ENCODE results near the gene CCDC88A. TPM values are rescaled to one million over a fixed set of nuclear protein-coding genes. Genes with fewer than 3 reads are reported as not detected.

Gene CCDC88A
- total and polyA plus RNA-seq, 4 donors = 126 to 223 (median 205) TPM

- Histone ChIP-seq H3K4me3 (ENCODE audit: low read depth, low read length) (no peak overlapping the region), H3K4me1 (ENCODE audit: control insufficient read depth, insufficient read depth, low read length) (peaks cover 5% of the 10 kb centered on the region), H3K27me3 (ENCODE audit: control insufficient read depth, insufficient read depth, low read length) (no peaks in the 10 kb centered on the region), H3K36me3 (ENCODE audit: control insufficient read depth, insufficient read depth, low read length) (peaks cover 6% of the 10 kb centered on the region), H3K9me3 (ENCODE audit: control insufficient read depth, insufficient read depth, low read length) (no peaks in the 10 kb centered on the region), H3K27ac (ENCODE audit: low read depth, low read length) (no peak overlapping the region)
- no peak for DNase-seq (ENCODE audit: low read depth in 4 of 6, low spot score in 6 of 6)
- WGBS (ENCODE audit: insufficient coverage) = no CpG with 5 or more reads among the region's 2 CpGs
Measured at GRCh38 chr2:55415300-55415699, 4.4 kb downstream of the CCDC88A start.

DNA sequence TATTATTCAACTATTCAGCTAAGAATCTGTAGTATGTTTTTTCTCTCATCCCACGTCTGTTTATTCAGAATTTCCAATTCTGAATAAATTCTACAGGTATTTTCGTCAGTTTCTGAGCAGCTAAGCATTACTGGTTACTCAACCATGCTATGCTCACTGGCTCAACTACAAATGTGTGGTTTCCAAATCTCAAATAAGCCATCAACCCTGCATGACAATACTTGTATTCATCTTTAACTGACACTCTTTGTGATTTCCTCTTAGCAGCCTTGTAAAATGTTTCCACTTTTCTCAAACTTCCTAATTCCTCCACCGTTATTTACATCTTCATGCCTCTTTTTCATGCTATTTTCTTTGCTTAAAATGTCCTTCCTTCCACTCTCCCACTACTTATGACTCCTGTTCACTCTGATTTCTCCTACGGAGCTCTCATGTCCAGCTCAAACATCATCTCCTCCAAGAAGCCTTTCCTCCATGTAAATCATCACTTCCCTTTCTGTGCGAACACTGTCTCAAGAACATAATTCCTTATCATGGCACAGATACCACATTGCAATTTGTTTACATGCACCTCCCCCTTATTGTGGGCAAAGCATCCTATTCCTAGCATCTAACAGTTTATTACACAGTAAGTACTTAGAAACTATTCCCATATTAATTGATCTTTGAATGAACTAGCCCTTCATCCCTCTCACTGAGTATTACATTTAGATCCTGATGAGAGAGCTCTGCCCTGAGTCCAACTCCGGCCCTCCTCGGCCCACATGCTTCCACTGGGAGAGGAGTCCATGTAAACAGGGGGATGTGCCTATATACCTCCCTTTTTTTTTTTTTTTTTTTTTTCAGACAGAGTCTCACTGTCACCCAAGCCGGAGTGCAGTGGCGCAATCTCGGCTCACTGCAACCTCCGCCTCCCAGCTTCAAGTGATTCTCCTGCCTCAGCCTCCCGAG is 10.5 kb downstream of the CCDC88A start:
- Histone ChIP-seq H3K36me3 (ENCODE audit: control insufficient read depth, insufficient read depth, low read length) (peaks cover 21% of the 10 kb centered on the region), H3K4me1 (ENCODE audit: control insufficient read depth, insufficient read depth, low read length) (no peaks in the 10 kb centered on the region), H3K9me3 (ENCODE audit: control insufficient read depth, insufficient read depth, low read length) (no peaks in the 10 kb centered on the region), H3K4me3 (ENCODE audit: low read depth, low read length) (no peak overlapping the region), H3K27ac (ENCODE audit: low read depth, low read length) (no peak overlapping the region), H3K27me3 (ENCODE audit: control insufficient read depth, insufficient read depth, low read length) (no peaks in the 10 kb centered on the region)
- DNase-seq (ENCODE audit: low read depth in 4 of 6, low spot score in 6 of 6) = no peak
- WGBS (ENCODE audit: insufficient coverage) = 70% methylated on average over 9 of the region's 12 CpGs

- WGBS (ENCODE audit: insufficient coverage) = 88% methylated on average over 1 of the region's 5 CpGs
- Histone ChIP-seq H3K27ac (ENCODE audit: low read depth, low read length) (no peak overlapping the region), H3K4me3 (ENCODE audit: low read depth, low read length) (no peak overlapping the region)
Measured at GRCh38 chr2:55408098-55408882, 11.4 kb downstream of the CCDC88A start.

DNA sequence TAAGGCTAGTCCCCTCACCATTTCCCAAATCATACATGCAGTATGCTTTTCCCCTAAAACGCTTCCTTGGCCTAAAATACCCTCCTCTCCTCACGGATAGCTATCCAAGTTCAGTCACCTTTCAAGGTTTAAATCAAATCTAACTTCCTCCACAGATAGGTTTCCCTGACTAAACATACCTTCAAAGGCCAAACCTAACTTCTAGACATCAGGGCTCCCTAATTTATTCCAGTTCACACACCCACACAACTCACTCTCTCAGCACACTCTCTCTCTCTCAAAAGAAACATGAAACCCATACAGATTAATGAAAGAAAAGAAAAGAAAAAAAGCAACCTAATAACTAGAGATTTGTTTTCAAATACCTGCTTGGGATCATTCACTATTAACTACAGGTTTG is 14.5 kb downstream of the CCDC88A start:
- peaks cover 15% of the 10 kb centered on the region for H3K36me3 ChIP-seq (ENCODE audit: control insufficient read depth, insufficient read depth, low read length)
- H3K4me3 ChIP-seq (ENCODE audit: low read depth, low read length) = no peak overlapping the region
- no peaks in the 10 kb centered on the region for H3K4me1 ChIP-seq (ENCODE audit: control insufficient read depth, insufficient read depth, low read length)
- no peak for DNase-seq (ENCODE audit: low read depth in 4 of 6, low spot score in 6 of 6)
- H3K27ac ChIP-seq (ENCODE audit: low read depth, low read length) = no peak overlapping the region
- H3K9me3 ChIP-seq (ENCODE audit: control insufficient read depth, insufficient read depth, low read length) = no peaks in the 10 kb centered on the region
- no peaks in the 10 kb centered on the region for H3K27me3 ChIP-seq (ENCODE audit: control insufficient read depth, insufficient read depth, low read length)
- WGBS (ENCODE audit: insufficient coverage) = 100% methylated on average over 2 of the region's 2 CpGs

More at GRCh38 chr2:55408098-55408882, 11.4 kb downstream of the CCDC88A start:
- Histone ChIP-seq H3K9me3 (ENCODE audit: control insufficient read depth, insufficient read depth, low read length) (no peaks in the 10 kb centered on the region), H3K36me3 (ENCODE audit: control insufficient read depth, insufficient read depth, low read length) (peaks cover 18% of the 10 kb centered on the region), H3K4me1 (ENCODE audit: control insufficient read depth, insufficient read depth, low read length) (no peaks in the 10 kb centered on the region), H3K27me3 (ENCODE audit: control insufficient read depth, insufficient read depth, low read length) (no peaks in the 10 kb centered on the region)
- DNase-seq (ENCODE audit: low read depth in 4 of 6, low spot score in 6 of 6) = no peak

GRCh38 chr2:55403256-55403998 is 16.2 kb downstream of the CCDC88A start:
- Histone ChIP-seq H3K4me1 (ENCODE audit: control insufficient read depth, insufficient read depth, low read length) (no peaks in the 10 kb centered on the region), H3K27me3 (ENCODE audit: control insufficient read depth, insufficient read depth, low read length) (no peaks in the 10 kb centered on the region), H3K4me3 (ENCODE audit: low read depth, low read length) (no peak overlapping the region), H3K27ac (ENCODE audit: low read depth, low read length) (no peak overlapping the region), H3K9me3 (ENCODE audit: control insufficient read depth, insufficient read depth, low read length) (no peaks in the 10 kb centered on the region), H3K36me3 (ENCODE audit: control insufficient read depth, insufficient read depth, low read length) (peaks cover 15% of the 10 kb centered on the region)
- WGBS (ENCODE audit: insufficient coverage) = no CpG with 5 or more reads among the region's 4 CpGs
- no peak for DNase-seq (ENCODE audit: low read depth in 4 of 6, low spot score in 6 of 6)

DNA sequence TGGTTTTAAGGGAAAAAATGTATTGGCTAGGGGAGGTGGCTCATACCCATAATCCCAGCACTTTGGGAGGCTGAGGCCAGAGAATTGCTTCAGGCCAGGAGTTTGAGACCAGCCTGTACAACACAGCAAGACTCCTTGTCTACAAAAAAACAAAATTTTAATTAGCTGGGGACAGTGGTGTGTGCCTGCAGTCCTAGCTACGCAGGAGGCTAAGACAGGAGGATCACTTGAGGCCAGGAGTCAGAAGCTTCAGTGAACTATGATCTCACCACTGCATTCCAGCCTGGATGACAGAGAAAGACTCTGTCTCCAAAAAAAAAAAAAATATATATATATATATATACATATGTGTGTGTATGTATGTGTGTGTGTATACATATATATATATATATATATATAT is 18.5 kb downstream of the CCDC88A start:
- H3K4me1 ChIP-seq (ENCODE audit: control insufficient read depth, insufficient read depth, low read length) = no peaks in the 10 kb centered on the region
- H3K4me3 ChIP-seq (ENCODE audit: low read depth, low read length) = no peak overlapping the region
- H3K36me3 ChIP-seq (ENCODE audit: control insufficient read depth, insufficient read depth, low read length) = peaks cover 15% of the 10 kb centered on the region
- H3K27me3 ChIP-seq (ENCODE audit: control insufficient read depth, insufficient read depth, low read length) = no peaks in the 10 kb centered on the region
- no peak for DNase-seq (ENCODE audit: low read depth in 4 of 6, low spot score in 6 of 6)
- no peak overlapping the region for H3K27ac ChIP-seq (ENCODE audit: low read depth, low read length)
- WGBS (ENCODE audit: insufficient coverage) = 100% methylated on average over 1 of the region's 1 CpG
- no peaks in the 10 kb centered on the region for H3K9me3 ChIP-seq (ENCODE audit: control insufficient read depth, insufficient read depth, low read length)

- Histone ChIP-seq H3K36me3 (ENCODE audit: control insufficient read depth, insufficient read depth, low read length) (peaks cover 7% of the 10 kb centered on the region), H3K9me3 (ENCODE audit: control insufficient read depth, insufficient read depth, low read length) (no peaks in the 10 kb centered on the region), H3K4me3 (ENCODE audit: low read depth, low read length) (no peak overlapping the region), H3K4me1 (ENCODE audit: control insufficient read depth, insufficient read depth, low read length) (no peaks in the 10 kb centered on the region), H3K27ac (ENCODE audit: low read depth, low read length) (no peak overlapping the region), H3K27me3 (ENCODE audit: control insufficient read depth, insufficient read depth, low read length) (no peaks in the 10 kb centered on the region)
- no peak for DNase-seq (ENCODE audit: low read depth in 4 of 6, low spot score in 6 of 6)
- WGBS (ENCODE audit: insufficient coverage) = no CpG with 5 or more reads among the region's 2 CpGs
Measured at GRCh38 chr2:55400332-55400731, 19.3 kb downstream of the CCDC88A start.

GRCh38 chr2:55399815-55400214 is 19.8 kb downstream of the CCDC88A start:
- Histone ChIP-seq H3K4me1 (ENCODE audit: control insufficient read depth, insufficient read depth, low read length) (no peaks in the 10 kb centered on the region), H3K4me3 (ENCODE audit: low read depth, low read length) (no peak overlapping the region), H3K36me3 (ENCODE audit: control insufficient read depth, insufficient read depth, low read length) (peaks cover 3% of the 10 kb centered on the region), H3K27me3 (ENCODE audit: control insufficient read depth, insufficient read depth, low read length) (no peaks in the 10 kb centered on the region), H3K27ac (ENCODE audit: low read depth, low read length) (no peak overlapping the region), H3K9me3 (ENCODE audit: control insufficient read depth, insufficient read depth, low read length) (no peaks in the 10 kb centered on the region)
- DNase-seq (ENCODE audit: low read depth in 4 of 6, low spot score in 6 of 6) = no peak

DNA sequence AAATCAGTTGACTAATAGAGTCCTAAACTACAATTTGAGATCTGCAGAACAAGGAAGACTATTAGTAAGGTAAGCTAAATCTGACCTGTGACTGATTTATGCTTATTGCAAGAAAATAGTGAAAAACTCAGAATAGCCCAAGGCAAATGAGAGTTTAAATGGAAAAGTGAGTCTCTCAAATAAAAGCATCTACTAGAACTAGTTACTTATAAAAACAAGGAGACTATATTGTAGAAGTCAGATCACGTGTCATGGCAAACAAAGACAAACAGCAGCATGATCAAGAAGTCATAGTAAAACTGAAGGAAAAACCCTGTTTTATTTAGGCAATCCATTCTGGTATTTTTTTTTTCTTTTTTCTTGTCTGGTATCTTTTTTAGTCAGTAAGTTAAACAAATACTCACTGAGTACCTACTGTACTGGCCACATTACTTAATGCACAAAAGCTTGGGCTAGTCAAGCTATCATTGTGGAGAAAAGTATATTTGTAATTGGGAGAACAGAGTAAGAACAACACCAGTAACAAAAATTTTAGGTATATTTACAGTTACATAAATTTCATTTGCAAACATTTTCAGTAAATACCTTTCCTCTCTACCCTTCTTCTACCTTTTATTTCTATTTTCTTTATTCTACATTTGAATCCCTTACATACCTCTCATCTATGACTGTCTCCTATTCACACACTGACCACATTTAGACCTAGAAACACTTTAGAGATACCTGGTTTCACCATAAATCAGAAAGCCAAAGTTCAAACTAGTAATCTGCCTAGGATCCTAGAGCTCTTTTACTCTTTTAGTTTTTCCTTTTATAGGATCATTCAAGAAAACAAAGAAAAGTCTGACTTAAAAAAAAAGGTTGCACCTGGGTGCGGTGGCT is 23.7 kb downstream of the CCDC88A start:
- Histone ChIP-seq H3K4me3 (ENCODE audit: low read depth, low read length) (no peak overlapping the region), H3K9me3 (ENCODE audit: control insufficient read depth, insufficient read depth, low read length) (peaks cover 2% of the 10 kb centered on the region), H3K36me3 (ENCODE audit: control insufficient read depth, insufficient read depth, low read length) (no peaks in the 10 kb centered on the region), H3K4me1 (ENCODE audit: control insufficient read depth, insufficient read depth, low read length) (no peaks in the 10 kb centered on the region), H3K27me3 (ENCODE audit: control insufficient read depth, insufficient read depth, low read length) (no peaks in the 10 kb centered on the region), H3K27ac (ENCODE audit: low read depth, low read length) (no peak overlapping the region)
- no peak for DNase-seq (ENCODE audit: low read depth in 4 of 6, low spot score in 6 of 6)
- WGBS (ENCODE audit: insufficient coverage) = no CpG with 5 or more reads among the region's 2 CpGs
